GM04503 (cell line): ENCODE measurements around the gene ACTL9.

Experiments used
- DNase-seq: peaks from one replicate; pipeline ENCODE4 v3.0.0-alpha.2; 2012; ENCODE audit warnings: low read depth

The ACTL9 gene

DNA sequence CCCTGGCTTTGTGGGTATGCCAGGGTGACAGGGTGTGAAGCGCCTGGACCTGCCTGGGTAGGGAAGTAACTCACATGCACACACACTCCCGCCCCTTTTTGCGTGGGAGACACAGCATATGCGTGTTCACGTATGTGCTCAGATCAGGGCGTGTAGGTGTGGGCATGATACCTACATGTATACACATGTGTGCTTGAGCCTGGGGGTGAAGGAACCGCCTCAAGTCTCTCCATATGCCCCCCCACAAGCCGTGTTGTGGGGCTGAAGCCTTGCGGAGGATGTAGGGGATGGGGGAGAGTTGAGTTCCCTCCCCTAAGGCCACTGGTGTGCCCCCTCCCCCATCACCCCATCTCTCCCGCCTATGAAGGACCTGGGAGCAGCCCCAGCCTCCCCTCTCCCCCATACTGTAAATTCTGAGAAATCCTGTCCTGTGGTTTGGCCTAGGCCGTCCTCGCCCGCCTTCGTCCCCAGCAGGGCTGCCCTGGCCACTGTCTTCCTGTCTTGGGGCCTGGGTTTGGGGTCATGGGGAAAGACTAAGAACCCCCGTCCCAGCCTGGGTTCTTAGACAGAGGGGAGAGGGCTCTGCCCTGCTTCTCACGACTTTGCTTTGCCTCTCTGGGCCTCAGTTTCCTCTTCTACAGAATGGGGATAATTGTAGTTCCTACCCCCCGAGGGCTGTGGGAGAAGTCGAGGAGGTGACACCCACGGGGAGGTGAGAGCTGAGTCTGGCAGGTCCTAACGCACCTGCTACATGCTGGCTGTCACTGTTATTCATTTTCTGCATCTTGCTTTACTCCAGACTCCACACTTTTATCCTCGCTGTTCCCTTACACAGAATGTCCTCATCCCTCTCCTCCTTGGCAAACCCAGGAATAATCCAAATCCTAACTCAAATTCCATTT is 14.3 kb downstream of the ACTL9 start:
- no peak for DNase-seq

DNA sequence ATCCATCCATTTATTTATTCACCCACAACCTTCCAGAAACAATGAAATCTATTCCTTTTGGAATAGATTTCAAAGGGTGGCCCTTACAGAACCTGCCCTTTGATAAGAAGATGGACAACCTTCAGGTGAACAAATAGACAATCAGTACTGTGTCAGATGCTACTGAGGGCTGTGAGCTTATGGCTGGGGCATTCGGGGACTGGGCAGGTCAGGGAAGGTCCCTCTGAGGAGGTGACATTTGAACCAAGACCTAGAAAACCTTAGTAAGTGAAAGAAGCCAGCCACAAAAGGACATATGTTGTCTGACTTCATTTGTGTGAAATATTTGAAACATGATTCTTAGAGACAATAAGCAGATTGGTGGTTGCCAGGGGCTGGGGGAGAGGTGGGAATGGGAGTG is 15.7 kb downstream of the ACTL9 start:
- no peak for DNase-seq

DNA sequence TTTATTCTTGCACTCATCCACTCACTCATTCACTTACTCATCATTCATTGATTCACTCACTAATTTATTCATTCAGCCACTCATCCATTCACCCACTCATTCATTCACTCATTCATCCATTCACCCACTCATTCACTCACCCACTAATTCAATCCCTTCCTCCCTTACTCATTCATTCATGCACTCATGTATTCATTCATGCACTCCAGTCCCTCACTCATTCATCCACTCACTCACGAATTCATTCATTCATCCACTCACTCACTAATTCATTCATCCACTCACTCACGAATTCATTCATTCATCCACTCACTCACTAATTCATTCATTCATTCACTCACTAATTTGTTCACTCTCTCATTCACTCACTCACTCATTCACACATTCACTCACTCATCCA is 16.1 kb downstream of the ACTL9 start:
- no peak for DNase-seq

DNA sequence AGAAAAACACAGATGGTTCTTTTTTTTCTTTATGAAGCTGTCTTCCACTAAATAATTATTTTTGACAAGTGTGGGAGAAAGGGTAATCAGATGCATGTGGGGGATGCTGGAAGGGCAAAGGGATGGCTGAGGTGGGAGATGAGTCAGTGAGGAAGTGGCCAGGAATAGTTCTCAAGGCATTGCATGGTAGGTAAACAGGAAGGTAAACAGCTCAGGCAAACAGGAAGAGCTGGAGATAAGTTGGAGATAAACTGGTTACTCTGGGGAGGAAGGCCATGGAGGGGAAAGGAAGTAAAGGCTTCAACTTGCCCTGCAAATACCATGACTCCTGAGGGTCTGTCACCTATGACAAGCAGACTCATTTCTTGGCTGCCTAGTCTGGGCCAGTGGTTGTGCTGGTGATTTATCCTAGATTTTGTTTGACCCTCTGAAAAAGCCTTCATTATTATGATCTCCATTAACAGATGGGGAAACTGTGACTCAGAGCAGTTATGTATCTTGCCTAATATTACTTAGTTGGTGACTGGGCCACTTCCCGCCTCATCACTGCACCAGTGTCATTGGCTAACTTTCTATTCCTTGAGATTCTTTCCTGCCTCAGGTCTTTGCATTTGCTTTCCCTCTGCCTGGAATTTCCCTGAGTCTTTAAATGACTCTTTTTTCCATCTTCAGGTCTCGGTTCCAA is 17.1 kb downstream of the ACTL9 start:
- no peak for DNase-seq

DNA sequence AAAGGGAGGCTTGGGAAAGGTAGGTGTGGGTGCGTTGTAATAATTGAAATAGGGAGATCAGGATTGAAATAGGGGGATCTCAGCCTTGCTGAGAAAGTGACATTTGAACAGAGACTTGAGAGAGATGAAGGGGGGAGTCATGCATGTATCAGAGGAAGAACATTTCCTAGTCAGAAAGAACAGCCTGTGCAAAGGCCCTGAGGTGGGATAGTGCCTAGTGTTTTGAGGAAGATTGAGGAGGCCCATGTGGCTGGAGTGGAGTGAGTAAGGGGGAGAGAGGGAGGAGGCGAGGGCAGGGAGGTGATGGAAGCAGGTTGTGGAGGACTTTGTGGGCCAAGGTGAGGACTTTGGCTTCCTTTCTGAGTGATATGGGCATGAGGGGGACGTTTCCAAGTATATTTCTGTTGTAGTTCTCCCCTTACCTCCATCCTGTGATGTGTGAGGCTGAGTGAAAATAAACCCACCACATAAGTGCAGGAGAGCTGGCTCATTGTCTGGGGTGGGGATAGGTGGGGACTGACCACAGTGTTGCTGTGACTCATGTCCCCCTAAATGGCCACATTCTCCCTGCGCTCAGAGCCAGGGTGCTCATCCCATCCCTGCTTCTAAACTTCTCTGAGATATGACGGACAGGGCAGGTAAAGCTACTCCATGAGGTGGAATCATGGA is 17.8 kb downstream of the ACTL9 start:
- DNase-seq: no peak

DNA sequence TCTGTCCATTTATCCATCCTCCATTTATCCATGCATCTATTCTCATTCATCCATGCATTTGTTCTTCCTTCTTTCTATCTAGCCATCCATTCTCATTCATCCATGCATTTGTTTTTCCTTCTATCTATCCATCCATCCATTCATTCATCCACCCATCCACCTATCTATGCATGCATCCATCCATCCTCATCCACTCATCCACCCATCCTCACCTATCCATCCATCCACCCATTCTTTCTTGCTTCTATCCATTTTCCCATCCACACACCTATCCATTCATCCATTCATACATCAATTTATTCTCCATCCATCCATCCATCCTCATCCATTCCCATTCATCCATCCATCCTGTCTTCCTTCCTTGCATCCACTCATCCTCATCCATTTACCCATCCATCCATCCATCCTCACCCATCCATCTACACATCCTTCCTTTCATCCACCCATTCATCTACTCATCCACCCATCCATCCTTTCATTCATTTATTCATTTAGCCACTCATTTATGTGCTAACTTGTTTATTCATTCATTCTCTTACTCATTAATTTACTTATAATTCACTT is 20.3 kb downstream of the ACTL9 start:
- no peak for DNase-seq

DNA sequence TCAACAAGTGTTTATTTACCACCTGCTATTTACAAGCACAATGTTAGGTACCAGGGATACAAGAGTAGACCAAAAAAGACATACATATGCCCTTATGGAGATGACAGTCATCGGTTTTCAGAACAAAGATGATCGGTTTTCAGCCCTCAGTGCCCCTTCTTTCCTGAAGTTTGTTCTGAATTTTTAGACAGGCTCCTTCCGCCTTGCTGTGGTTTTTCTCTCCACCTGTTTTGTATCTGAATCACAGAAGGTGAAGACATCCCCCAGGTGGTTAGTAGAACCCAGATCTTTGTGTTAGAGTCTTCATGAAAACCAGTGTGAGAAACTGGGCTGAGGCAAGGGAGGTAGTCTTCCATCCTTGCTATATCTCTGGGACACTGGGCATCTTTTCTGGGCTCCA is 23.5 kb downstream of the ACTL9 start:
- no peak for DNase-seq

DNA sequence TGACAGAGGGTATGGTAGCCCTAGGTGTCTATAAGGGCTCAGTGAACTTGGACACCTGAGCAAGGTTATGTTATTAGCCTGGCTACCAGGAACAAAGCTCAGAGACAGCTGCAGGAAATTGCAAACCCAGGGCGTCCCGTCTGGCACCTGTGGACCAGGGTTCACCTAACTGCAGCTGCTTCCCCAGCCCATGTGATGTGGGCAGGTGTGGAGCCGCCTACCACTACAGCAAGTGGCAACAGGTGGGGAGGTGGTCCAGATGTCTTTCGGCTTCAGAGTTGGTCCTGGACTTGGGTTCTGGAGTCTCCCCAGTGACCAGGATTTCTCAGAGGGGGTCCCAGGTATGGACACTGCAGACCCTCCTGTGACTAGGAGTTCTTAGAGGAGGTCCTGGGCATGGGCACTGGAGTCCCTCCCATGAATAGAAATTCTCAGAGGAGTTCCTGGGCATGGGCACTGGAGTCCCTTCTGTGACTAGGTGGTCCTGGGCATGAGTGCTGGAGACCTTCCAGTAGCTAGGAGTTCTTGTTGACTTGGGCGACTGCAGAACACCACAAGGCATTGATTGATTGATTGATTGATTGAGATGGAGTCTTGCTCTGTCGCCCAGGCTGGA is 25.2 kb downstream of the ACTL9 start:
- DNase-seq: no peak

DNA sequence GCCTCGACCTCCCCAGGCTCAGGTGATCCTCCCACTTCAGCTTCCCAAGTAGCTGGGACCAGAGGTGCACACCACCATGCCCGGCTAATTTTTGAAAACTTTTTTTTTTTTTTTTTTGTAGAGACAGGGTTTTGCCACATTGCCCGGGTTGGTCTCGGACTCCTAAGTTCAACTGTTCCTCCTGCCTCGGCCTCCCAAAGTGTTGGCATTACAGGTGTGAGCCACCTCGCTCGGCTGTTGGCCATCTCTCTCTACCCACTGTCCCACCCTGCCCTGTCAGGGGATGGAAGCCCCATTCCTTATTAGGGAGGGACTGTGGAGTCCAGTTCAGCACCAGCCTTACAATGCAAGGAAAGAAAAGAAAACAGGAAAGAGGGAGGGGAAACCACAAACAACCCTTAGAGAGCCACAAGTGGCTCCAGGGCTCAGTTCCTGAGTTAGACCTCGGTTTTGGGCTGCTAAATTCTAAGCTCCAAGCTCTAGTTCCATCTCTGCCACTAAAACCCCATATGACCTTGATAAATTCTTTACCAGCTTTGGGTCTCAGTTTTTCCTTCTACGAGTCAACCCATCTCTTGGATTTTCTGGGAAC is 31.7 kb downstream of the ACTL9 start:
- no peak for DNase-seq

DNA sequence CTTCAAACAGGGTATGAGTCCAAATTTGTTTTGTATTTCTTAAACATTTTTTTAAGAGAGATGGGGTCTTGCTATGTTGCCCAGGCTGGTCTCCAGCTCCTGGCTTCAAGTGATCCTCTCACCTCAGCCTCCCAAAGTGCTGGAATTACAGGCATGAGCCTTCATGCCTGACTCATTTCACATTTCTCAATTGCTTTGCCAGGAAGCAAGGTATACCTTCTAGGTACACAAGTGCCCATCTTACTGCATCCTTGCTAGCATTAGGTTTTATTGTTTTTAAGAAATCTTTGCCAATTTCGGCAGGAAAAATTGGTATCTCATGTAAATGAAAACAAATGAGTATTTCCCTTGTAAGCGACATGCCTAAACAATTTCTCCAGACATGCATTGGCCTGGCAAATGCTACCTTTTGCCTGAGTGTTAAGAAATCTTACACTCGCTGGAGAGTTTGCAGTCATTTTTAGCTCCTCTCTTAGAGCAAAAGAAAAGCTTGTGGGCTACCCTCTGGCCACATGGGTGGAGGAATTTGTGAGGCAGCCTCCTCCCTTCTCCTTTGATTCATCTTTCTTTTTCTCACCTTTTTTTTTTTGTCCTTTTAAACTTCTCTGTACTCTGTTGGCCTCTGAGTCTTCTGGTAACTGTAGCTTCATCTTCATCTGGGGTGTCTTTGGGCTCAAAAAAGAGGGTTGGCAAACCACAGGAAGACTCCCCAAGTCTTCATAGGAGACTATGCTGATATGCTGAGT is 33.0 kb downstream of the ACTL9 start:
- no peak for DNase-seq

DNA sequence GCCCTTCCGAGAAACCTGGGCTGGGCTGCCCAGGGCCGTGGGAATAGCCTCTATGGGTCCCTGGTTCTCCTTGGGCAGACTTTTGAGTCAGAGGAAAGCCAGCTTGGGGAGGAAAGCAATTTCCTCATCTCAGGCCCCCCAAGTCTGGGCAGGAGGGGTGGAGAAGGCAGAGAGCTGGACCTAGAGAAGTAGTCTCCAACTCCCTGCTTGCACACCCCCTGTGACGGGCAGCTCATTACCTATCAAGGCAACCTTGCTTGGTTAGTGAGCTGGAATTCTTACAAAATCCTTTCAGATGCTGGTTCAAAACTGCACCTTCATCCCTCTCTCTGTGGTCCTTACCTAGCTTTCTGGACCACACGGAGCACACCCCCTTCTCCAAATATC is 33.9 kb downstream of the ACTL9 start:
- DNase-seq: no peak

DNA sequence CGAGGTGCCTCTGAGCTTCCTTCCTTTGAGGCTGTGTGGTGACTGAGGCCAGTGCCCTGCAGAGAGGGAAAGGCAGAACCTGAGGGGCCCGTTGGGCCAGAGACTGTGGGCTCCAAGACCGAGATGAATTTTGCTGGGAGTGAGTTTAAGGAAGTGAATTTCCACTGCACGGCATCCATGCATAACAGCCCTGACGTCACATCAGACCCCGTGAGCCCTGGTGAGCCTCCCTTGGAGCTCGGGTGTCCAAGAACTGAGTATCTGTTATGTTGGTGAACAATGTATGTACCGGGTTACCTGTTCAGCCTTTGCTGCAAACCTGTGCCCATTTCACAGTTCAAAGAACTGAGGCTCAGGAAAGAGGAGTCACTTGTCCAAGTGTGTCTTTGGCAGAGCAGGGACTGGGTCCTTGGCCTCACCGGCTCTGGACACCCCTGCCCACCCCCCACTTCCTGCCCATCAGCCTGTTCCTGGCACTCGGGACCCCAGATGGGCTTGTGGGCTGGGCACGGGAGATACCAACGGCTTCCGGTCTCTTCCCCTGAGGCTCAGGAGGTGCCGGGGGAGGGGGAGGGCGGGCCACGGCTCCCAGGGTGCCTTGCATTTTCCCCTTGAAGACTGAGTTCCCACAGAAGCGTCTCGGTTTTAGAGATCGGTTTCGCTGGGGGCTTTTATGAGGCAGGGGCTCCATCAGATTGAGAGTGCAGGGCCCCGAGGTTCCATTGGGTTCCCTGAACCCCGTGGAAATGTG is 34.5 kb downstream of the ACTL9 start:
- no peak for DNase-seq

DNA sequence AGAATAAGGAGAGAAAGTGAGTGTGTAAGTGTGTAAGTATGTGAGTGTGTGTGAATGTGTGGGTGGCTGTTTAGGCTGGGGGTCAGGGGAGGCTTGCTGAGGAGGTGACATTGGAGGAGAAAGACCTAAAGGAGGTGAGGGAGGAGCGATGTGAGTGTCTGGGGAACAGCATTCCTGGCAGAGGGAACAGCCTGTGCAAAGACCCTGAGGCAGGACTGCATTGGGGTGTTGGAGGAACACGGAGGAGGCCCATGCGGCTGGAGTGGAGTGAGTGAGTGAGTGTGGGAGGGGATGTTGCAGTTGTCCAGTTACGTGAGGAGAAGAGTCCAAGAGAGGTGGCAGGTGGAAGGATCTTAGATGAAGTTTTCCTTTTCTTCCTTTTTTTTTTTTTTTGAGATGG is 36.3 kb downstream of the ACTL9 start:
- DNase-seq: no peak

DNA sequence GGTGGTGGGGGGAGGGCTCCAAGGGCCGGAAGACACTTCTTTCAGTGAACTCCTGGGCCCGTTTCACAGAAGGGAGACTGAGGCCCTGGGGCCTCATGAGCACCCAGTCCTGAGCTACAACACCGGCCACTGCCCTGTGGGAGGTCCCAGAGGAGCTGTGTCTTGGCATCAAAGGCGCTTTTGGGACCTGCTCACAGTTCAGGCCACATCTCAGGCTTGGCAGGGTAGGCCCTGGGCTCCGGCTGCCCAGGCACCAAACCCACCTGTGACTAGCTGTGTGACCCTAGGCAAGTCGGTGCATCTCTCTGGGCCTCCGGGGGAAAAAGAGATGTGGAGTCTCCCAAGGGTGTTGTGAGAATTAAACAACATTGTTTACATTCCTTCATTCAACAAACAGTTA is 38.7 kb downstream of the ACTL9 start:
- DNase-seq: no peak

DNA sequence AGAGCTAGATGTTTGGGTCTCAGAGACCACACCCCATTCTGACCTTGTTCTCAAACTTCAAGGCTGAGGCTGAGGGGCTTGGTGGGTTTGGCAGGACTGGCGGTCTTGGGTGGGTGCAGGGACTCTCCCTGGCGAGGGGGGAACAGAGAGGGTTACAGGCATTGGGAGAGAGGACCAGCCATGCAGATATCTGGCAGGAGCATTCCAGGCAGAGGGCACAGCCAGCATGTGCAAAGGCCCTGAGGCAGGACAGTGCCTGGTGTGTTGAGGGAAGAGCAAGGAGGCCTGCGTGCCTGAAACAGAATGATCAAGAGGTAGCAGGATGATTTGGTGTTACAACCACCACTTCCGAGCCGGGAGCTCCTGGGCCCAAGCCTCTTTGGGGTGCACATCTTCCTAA is 40.7 kb downstream of the ACTL9 start:
- DNase-seq: no peak

DNA sequence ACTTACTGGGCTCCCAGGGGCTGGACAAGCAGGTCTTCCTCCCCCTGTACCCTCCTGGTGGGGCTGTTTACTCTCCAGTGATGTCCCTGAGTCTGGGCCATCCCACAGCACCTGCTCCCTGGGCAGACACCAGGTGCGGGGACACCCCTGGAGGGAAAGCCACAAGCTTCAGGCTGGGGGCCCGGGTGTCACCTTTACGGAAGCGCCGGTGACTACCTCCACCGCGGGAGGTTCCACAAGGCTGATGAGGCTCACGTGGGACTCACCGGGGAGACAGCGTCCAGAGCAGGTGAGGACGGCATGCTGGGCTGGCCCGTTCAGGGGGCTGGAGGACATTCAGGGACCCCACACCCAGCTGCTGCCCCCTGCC is 43.3 kb downstream of the ACTL9 start:
- DNase-seq: no peak

DNA sequence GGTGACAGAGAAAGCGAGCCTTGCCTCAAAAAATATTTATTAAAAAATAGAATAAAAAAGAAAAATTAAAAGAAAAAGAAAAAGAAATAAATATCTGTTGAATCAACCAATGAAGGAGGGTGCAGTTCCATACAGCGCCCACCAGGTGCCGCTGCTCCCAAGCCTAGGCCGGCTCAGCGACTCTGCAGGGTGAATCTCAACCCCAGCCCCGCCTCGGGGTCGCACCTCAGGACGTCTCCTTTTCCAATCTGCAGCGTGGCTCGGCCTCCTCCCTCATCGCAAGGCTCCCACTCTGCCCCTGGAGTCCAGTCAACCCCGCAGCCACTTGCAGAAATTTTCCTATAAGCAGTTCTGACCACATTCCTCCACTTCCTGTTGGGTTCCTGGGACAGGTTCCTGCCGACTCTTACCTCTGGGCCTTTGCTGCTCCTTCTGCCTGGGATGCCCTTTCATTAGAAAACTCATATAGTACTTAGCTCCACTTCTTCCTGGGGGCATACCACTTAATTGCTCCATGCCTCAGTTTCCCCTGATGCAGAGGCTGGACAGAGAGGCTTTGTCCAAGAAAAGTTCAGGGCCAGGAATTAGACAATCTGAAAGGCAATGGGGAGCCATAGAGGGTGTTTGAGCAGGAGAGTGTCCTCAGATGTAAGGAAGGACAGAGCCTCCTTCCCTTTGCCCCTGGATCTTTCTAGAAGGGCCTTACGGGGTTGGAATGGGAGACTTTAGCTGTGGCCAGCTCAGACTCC is 43.8 kb downstream of the ACTL9 start:
- no peak for DNase-seq

DNA sequence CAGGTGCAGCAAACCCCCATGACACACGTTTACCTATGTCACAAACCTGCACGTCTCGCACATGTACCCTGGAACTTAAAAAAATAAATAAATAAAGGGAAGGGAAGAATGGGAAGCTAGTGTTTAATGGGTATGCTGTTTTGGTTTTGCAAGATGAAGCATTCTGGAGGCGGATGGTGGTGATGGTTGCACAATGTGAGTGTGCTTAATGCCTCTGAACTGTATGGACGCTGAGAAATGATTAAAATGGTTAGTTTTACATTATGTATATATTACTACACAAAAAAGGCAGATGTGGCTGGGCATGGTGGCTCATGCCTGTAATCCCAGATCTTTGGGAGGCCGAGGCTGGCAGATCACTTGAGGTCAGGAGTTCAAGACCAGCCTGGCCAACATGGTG is 50.4 kb downstream of the ACTL9 start:
- no peak for DNase-seq
